Stimulated activated CD8-positive, alpha-beta memory T cell treated with anti-CD3 and anti-CD28 coated beads, Interleukin-7, amount 100 ng/mL, for 4 hours (primary cell): ENCODE measurements around the gene F11.
"Not testable (repeated sequence)": the region's sequence is repeated elsewhere in the genome, so short reads cannot be mapped to it uniquely, and the experiment has no call there.

Experiments used
- DNase-seq, 2 donors: peaks; one replicate each; pipeline ENCODE4 v3.0.0-alpha.2; 2020; ENCODE audit warnings: low read depth in 2 of 2

The F11 gene

GRCh38 chr4:186249785-186250754, 15.9 kb upstream of the F11 start:
- DNase-seq: no peak

GRCh38 chr4:186250760-186251159, 15.2 kb upstream of the F11 start:
- DNase-seq: no peak

- DNase-seq: no peak
Observed at GRCh38 chr4:186255122-186255521, 10.9 kb upstream of the F11 start.

- DNase-seq: no peak
Observed at GRCh38 chr4:186258216-186258811, 7.7 kb upstream of the F11 start.

GRCh38 chr4:186260117-186260503, 5.9 kb upstream of the F11 start:
- no peak for DNase-seq

GRCh38 chr4:186260504-186261448, 5.2 kb upstream of the F11 start:
- DNase-seq: no peak

- no peak for DNase-seq
Observed at GRCh38 chr4:186264660-186265059, 1.3 kb upstream of the F11 start.

- not testable (repeated sequence) for DNase-seq
Observed at GRCh38 chr4:186265250-186265649, 739 bp upstream of the F11 start.

- no peak for DNase-seq
Observed at GRCh38 chr4:186266729-186267456, 904 bp downstream of the F11 start.

- no peak for DNase-seq
Observed at GRCh38 chr4:186271081-186271678, 5.2 kb downstream of the F11 start.

GRCh38 chr4:186272699-186273391, 6.9 kb downstream of the F11 start:
- no peak for DNase-seq

GRCh38 chr4:186273392-186273789, 7.4 kb downstream of the F11 start:
- not testable (repeated sequence) for DNase-seq

- no peak for DNase-seq
Observed at GRCh38 chr4:186283311-186283710, 17.3 kb downstream of the F11 start.

GRCh38 chr4:186285147-186285546, 19.2 kb downstream of the F11 start:
- no peak for DNase-seq

GRCh38 chr4:186286581-186286980, 20.6 kb downstream of the F11 start:
- no peak for DNase-seq

- no peak for DNase-seq
Observed at GRCh38 chr4:186291256-186291890, 25.4 kb downstream of the F11 start.

- no peak for DNase-seq
Observed at GRCh38 chr4:186294160-186294559, 28.2 kb downstream of the F11 start.

- no peak for DNase-seq
Observed at GRCh38 chr4:186296481-186296880, 30.5 kb downstream of the F11 start.

- DNase-seq: no peak
Observed at GRCh38 chr4:186297013-186297645, 31.1 kb downstream of the F11 start.
